ENCODE results near the gene FAS.

- no peak for TF ChIP-seq TAF1 (conservative IDR thresholded peaks at IDR 0.05)
- no peak for TF ChIP-seq RAD21 (IDR thresholded peaks at IDR 0.05)
- TF ChIP-seq CTCF (IDR thresholded peaks at IDR 0.05; ENCODE audit: low read depth, low read length, missing input control), result no peak
- TF ChIP-seq ATF3 (IDR thresholded peaks at IDR 0.05), result no peak
- TF ChIP-seq SP1 (IDR thresholded peaks at IDR 0.05), result no peak
- TF ChIP-seq REST (IDR thresholded peaks at IDR 0.05), result no peak
- no peak for TF ChIP-seq YY1 (IDR thresholded peaks at IDR 0.05)
- TF ChIP-seq RXRA (IDR thresholded peaks at IDR 0.05), result no peak
- TF ChIP-seq, protein P1, sequence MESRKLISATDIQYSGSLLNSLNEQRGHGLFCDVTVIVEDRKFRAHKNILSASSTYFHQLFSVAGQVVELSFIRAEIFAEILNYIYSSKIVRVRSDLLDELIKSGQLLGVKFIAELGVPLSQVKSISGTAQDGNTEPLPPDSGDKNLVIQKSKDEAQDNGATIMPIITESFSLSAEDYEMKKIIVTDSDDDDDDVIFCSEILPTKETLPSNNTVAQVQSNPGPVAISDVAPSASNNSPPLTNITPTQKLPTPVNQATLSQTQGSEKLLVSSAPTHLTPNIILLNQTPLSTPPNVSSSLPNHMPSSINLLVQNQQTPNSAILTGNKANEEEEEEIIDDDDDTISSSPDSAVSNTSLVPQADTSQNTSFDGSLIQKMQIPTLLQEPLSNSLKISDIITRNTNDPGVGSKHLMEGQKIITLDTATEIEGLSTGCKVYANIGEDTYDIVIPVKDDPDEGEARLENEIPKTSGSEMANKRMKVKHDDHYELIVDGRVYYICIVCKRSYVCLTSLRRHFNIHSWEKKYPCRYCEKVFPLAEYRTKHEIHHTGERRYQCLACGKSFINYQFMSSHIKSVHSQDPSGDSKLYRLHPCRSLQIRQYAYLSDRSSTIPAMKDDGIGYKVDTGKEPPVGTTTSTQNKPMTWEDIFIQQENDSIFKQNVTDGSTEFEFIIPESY (IDR thresholded peaks at IDR 0.05), result no peak
- TF ChIP-seq FOXA1 (IDR thresholded peaks at IDR 0.05), result no peak
- TF ChIP-seq JUND (IDR thresholded peaks at IDR 0.05), result no peak
Measured at GRCh38 chr10:88999625-89000024, 9.0 kb downstream of the FAS start.

Data from liver (tissue), 3 donors.